Immature natural killer cell (primary cell): ENCODE results near the gene ABCC3. TPM values are rescaled to one million over a fixed set of nuclear protein-coding genes. Genes with fewer than 3 reads are reported as not detected.

ENCODE experiments used
- DNase-seq, 3 donors: peaks; one replicate each; pipeline ENCODE4 v3.0.0; 2022; ENCODE audit warnings: mixed read lengths in 1 of 3
- H3K27ac Mint-ChIP-seq, 6 donors: one replicate each; pipeline ENCODE4 v1.8.0; 2020; ENCODE audit warnings: mixed read lengths in 6 of 6, mild to moderate bottlenecking in 5 of 6, inconsistent platforms in 4 of 6, moderate library complexity in 3 of 6
- H3K27me3 Mint-ChIP-seq, 3 donors: one replicate each; pipeline ENCODE4 v1.8.0; 2020 to 2021; ENCODE audit warnings: low read depth in 3 of 3, mild to moderate bottlenecking in 3 of 3, mixed read lengths in 3 of 3, moderate library complexity in 3 of 3, inconsistent platforms in 1 of 3
- H3K36me3 Mint-ChIP-seq, 3 donors: one replicate each; pipeline ENCODE4 v1.8.0; 2020; ENCODE audit warnings: mixed read lengths in 3 of 3, inconsistent platforms in 2 of 3, mild to moderate bottlenecking in 2 of 3
- H3K4me1 Mint-ChIP-seq, 2 donors: one replicate each; pipeline ENCODE4 v1.8.0; 2020; ENCODE audit warnings: inconsistent platforms in 2 of 2, mild to moderate bottlenecking in 2 of 2, mixed read lengths in 2 of 2, moderate library complexity in 1 of 2
- H3K4me3 Mint-ChIP-seq, 5 donors: one replicate each; pipeline ENCODE4 v1.8.0; 2020; ENCODE audit warnings: mild to moderate bottlenecking in 5 of 5, mixed read lengths in 5 of 5, inconsistent platforms in 3 of 5, moderate library complexity in 3 of 5
- H3K9me3 Mint-ChIP-seq, 6 donors: one replicate each; pipeline ENCODE4 v1.8.0; 2020; ENCODE audit warnings: mild to moderate bottlenecking in 6 of 6, mixed read lengths in 6 of 6, inconsistent platforms in 4 of 6, moderate library complexity in 3 of 6
- polyA plus RNA-seq, 3 donors: library from polyadenylated mRNA; unstranded; fragments of 300-500 nt; fragmentation: Illumina TruSeq; gene quantifications; one replicate each; pipeline ENCODE4 v1.2.3, GENCODE V29; 2021

The ABCC3 gene
- polyA plus RNA-seq, 3 donors from 2014 or later = 0.52 to 1.2 TPM; not detected in 1

- no peak overlapping the region for H3K4me3 Mint-ChIP-seq
- peaks cover 3 to 13% (median 9%) of the 10 kb centered on the region in 3 donors for H3K27me3 Mint-ChIP-seq
- no peak for DNase-seq
- no peaks in the 10 kb centered on the region for H3K9me3 Mint-ChIP-seq
- peaks cover 0 to 5% of the 10 kb centered on the region in 2 donors for H3K4me1 Mint-ChIP-seq
- no peaks in the 10 kb centered on the region for H3K36me3 Mint-ChIP-seq
- H3K27ac Mint-ChIP-seq = no peak overlapping the region
These were observed 6.7 kb upstream of the ABCC3 start for GRCh38 chr17:50627782-50628601.

- Mint-ChIP-seq H3K36me3 (no peaks in the 10 kb centered on the region), H3K27me3 (peaks cover 7 to 19% (median 11%) of the 10 kb centered on the region in 3 donors), H3K27ac (no peak overlapping the region), H3K4me1 (peaks cover 0 to 5% of the 10 kb centered on the region in 2 donors), H3K9me3 (no peaks in the 10 kb centered on the region), H3K4me3 (no peak overlapping the region)
- DNase-seq = no peak
These were observed 4.8 kb upstream of the ABCC3 start for GRCh38 chr17:50629902-50630301.

- Mint-ChIP-seq H3K9me3 (no peaks in the 10 kb centered on the region), H3K27me3 (peaks cover 7 to 17% (median 11%) of the 10 kb centered on the region in 3 donors), H3K27ac (no peak overlapping the region), H3K4me1 (peaks cover 0 to 5% of the 10 kb centered on the region in 2 donors), H3K36me3 (no peaks in the 10 kb centered on the region), H3K4me3 (no peak overlapping the region)
- peak in 2 of 3 donors; percentile 10 to 20 for DNase-seq
These were observed 4.0 kb upstream of the ABCC3 start for GRCh38 chr17:50630524-50631194.

GRCh38 chr17:50631195-50631907 is 3.3 kb upstream of the ABCC3 start:
- DNase-seq = no peak
- Mint-ChIP-seq H3K9me3 (no peaks in the 10 kb centered on the region), H3K4me3 (no peak overlapping the region), H3K36me3 (no peaks in the 10 kb centered on the region), H3K4me1 (peaks cover 0 to 5% of the 10 kb centered on the region in 2 donors), H3K27ac (no peak overlapping the region), H3K27me3 (peaks cover 9 to 15% (median 11%) of the 10 kb centered on the region in 3 donors)

- no peaks in the 10 kb centered on the region for H3K9me3 Mint-ChIP-seq
These were observed 2.6 kb upstream of the ABCC3 start for GRCh38 chr17:50631908-50632571.

GRCh38 chr17:50632637-50633036 is 2.0 kb upstream of the ABCC3 start:
- Mint-ChIP-seq H3K4me1 (peaks cover 0 to 5% of the 10 kb centered on the region in 2 donors), H3K27me3 (peaks cover 8 to 15% (median 11%) of the 10 kb centered on the region in 3 donors), H3K27ac (no peak overlapping the region), H3K36me3 (no peaks in the 10 kb centered on the region), H3K9me3 (no peaks in the 10 kb centered on the region), H3K4me3 (no peak overlapping the region)
- no peak for DNase-seq

More at GRCh38 chr17:50631908-50632571, 2.6 kb upstream of the ABCC3 start:
- H3K27ac Mint-ChIP-seq = no peak overlapping the region
- H3K27me3 Mint-ChIP-seq = peaks cover 8 to 15% (median 9%) of the 10 kb centered on the region in 3 donors
- DNase-seq = no peak
- H3K4me3 Mint-ChIP-seq = no peak overlapping the region
- H3K36me3 Mint-ChIP-seq = no peaks in the 10 kb centered on the region
- peaks cover 0 to 5% of the 10 kb centered on the region in 2 donors for H3K4me1 Mint-ChIP-seq

- Mint-ChIP-seq H3K27me3 (peaks cover 10 to 15% (median 14%) of the 10 kb centered on the region in 3 donors), H3K9me3 (peaks cover 0 to 3% (median 0%) of the 10 kb centered on the region in 6 donors), H3K4me1 (no peaks in the 10 kb centered on the region), H3K4me3 (peak overlapping the region in 1 of 5 donors; percentile 15), H3K36me3 (no peaks in the 10 kb centered on the region), H3K27ac (peak overlapping the region in 1 of 6 donors; percentile 14)
- DNase-seq = no peak
These were observed 998 bp upstream of the ABCC3 start for GRCh38 chr17:50633683-50634082.

GRCh38 chr17:50634915-50635731 is 442 bp downstream of the ABCC3 start:
- Mint-ChIP-seq H3K27me3 (peaks cover 10 to 15% (median 14%) of the 10 kb centered on the region in 3 donors), H3K9me3 (peaks cover 0 to 3% (median 0%) of the 10 kb centered on the region in 6 donors), H3K4me3 (no peak overlapping the region), H3K27ac (no peak overlapping the region), H3K4me1 (no peaks in the 10 kb centered on the region), H3K36me3 (no peaks in the 10 kb centered on the region)
- DNase-seq = no peak

GRCh38 chr17:50635732-50635981 is 976 bp downstream of the ABCC3 start:
- H3K9me3 Mint-ChIP-seq = peaks cover 0 to 3% (median 0%) of the 10 kb centered on the region in 6 donors
- H3K27me3 Mint-ChIP-seq = peaks cover 9 to 15% (median 14%) of the 10 kb centered on the region in 3 donors
- no peak for DNase-seq
- H3K4me3 Mint-ChIP-seq = no peak overlapping the region
- H3K27ac Mint-ChIP-seq = no peak overlapping the region
- H3K4me1 Mint-ChIP-seq = no peaks in the 10 kb centered on the region
- H3K36me3 Mint-ChIP-seq = no peaks in the 10 kb centered on the region

- H3K9me3 Mint-ChIP-seq = peaks cover 0 to 3% (median 0%) of the 10 kb centered on the region in 6 donors
- no peak overlapping the region for H3K27ac Mint-ChIP-seq
- peaks cover 8 to 15% (median 14%) of the 10 kb centered on the region in 3 donors for H3K27me3 Mint-ChIP-seq
- H3K4me1 Mint-ChIP-seq = no peaks in the 10 kb centered on the region
- no peaks in the 10 kb centered on the region for H3K36me3 Mint-ChIP-seq
- DNase-seq = no peak
- no peak overlapping the region for H3K4me3 Mint-ChIP-seq
These were observed 1.5 kb downstream of the ABCC3 start for GRCh38 chr17:50635982-50636803.

GRCh38 chr17:50636804-50637195 is 2.1 kb downstream of the ABCC3 start:
- Mint-ChIP-seq H3K9me3 (peaks cover 0 to 3% (median 0%) of the 10 kb centered on the region in 6 donors), H3K27me3 (peaks cover 5 to 14% (median 11%) of the 10 kb centered on the region in 3 donors), H3K27ac (no peak overlapping the region), H3K4me1 (no peaks in the 10 kb centered on the region), H3K36me3 (no peaks in the 10 kb centered on the region), H3K4me3 (no peak overlapping the region)
- no peak for DNase-seq

- Mint-ChIP-seq H3K36me3 (no peaks in the 10 kb centered on the region), H3K4me1 (no peaks in the 10 kb centered on the region), H3K27ac (no peak overlapping the region), H3K4me3 (no peak overlapping the region), H3K9me3 (peaks cover 0 to 3% (median 0%) of the 10 kb centered on the region in 6 donors), H3K27me3 (peaks cover 5 to 14% (median 7%) of the 10 kb centered on the region in 3 donors)
- DNase-seq = no peak
These were observed 3.3 kb downstream of the ABCC3 start for GRCh38 chr17:50637829-50638605.
